K562 (cell line): ENCODE results near the gene ETV4. TPM values are rescaled to one million over a fixed set of nuclear protein-coding genes. Genes with fewer than 3 reads are reported as not detected.

Experiments
- ATAC-seq: fragments of 200-7000 bp; cut with Tn5 transposase; 3 replicates; pipeline ENCODE4 v1.9.1; 2020; ENCODE audit warnings: moderate library complexity
- BruUV-seq: library from RNA; stranded (reverse); fragments of 400-500 nt; replicated peaks from 2 replicates; lab custom pipeline; 2021; lab: Mats Ljungman, UMichigan
- CTCF ChIA-PET: fragments of 300-600 bp; formaldehyde crosslinking; extraction: SDS; loops from one replicate; lab custom pipeline; 2021; ENCODE audit warnings: low intra/inter-chr PET ratio; lab: Yijun Ruan, JAX
- POLR2A ChIA-PET: fragments of 300-600, 350-650 bp; sonication (Branson Sonifier 250); formaldehyde crosslinking; extraction: SDS; loops from one replicate; lab custom pipeline; 2021; ENCODE audit warnings: antibody characterized with exemption, inconsistent platforms; lab: Yijun Ruan, JAX
- DNase-seq, 4 experiments: peaks; one replicate each; pipeline versions ENCODE4 v3.0.0 to v3.0.0-alpha.2; 2011 to 2018; ENCODE audit warnings: low spot score in 3 of 4, mixed read lengths in 3 of 4; ENCODE audit errors: extremely low read depth in 1 of 4
- FAIRE-seq: peaks from 2 replicates; lab custom pipeline; 2011; peaks lifted over from hg19 to GRCh38; lab: Jason Lieb, UNC
- H2AFZ ChIP-seq: 2 replicates; pipeline ENCODE4 v1.6.0; 2011; ENCODE audit warnings: low read depth, low read length, control low read depth, inconsistent platforms
- H3K27ac ChIP-seq: fragments of 200-600 bp; 3 replicates; pipeline ENCODE4 v1.8.0; 2011; ENCODE audit warnings: low read depth, mild to moderate bottlenecking, control low read depth, inconsistent platforms, low read length, moderate library complexity, mixed read lengths; ENCODE audit errors: extremely low read depth
- H3K27me3 ChIP-seq, 2 experiments: fragments of 300-600 bp in 1 of 2; 2 replicates in 1 of 2; 3 replicates in 1 of 2; pipeline versions ENCODE4 v1.6.0 to v1.8.0; 2011; ENCODE audit warnings: inconsistent platforms in 2 of 2, low read length in 2 of 2, mild to moderate bottlenecking in 1 of 2, mixed read lengths in 1 of 2, moderate library complexity in 1 of 2; ENCODE audit not compliant: control insufficient read depth in 2 of 2, insufficient read depth in 2 of 2
- H3K36me3 ChIP-seq: fragments of 300-600 bp; 3 replicates; pipeline ENCODE4 v1.8.0; 2011; ENCODE audit warnings: mild to moderate bottlenecking, low read length, inconsistent platforms; ENCODE audit not compliant: control insufficient read depth, insufficient read depth
- H3K4me1 ChIP-seq, 2 experiments: fragments of 200-600 bp in 1 of 2; replicated peaks in 1 of 2; 2 replicates in 1 of 2; 3 replicates in 1 of 2; pipeline versions ENCODE4 v1.5.1 to v1.8.0; 2011; ENCODE audit warnings: inconsistent platforms in 2 of 2, low read length in 2 of 2, mild to moderate bottlenecking in 1 of 2, mixed read lengths in 1 of 2, moderate library complexity in 1 of 2; ENCODE audit not compliant: control insufficient read depth in 2 of 2, insufficient read depth in 2 of 2
- H3K4me2 ChIP-seq: 2 replicates; pipeline ENCODE4 v1.6.1; 2011; ENCODE audit warnings: low read length, control low read depth, inconsistent platforms, mixed read lengths; ENCODE audit not compliant: insufficient read depth
- H3K4me3 ChIP-seq: fragments of 200-600 bp; sonication (generic), shearing (Covaris generic); 2 replicates; pipeline ENCODE4 v1.5.1; 2016; ENCODE audit warnings: control low read depth, inconsistent platforms
- H3K79me2 ChIP-seq: fragments of 200-600 bp; 3 replicates; pipeline ENCODE4 v1.8.0; 2011; ENCODE audit warnings: low read length, inconsistent platforms; ENCODE audit not compliant: control insufficient read depth, insufficient read depth
- H3K9ac ChIP-seq, 2 experiments: 2 replicates each; pipeline versions ENCODE4 v1.6.0 to v1.6.1; 2011; ENCODE audit warnings: low read depth in 2 of 2, low read length in 2 of 2, control low read depth in 1 of 2, inconsistent platforms in 1 of 2, mild to moderate bottlenecking in 1 of 2, mixed read lengths in 1 of 2; ENCODE audit not compliant: insufficient read depth in 1 of 2
- H3K9me1 ChIP-seq: one replicate; pipeline ENCODE4 v1.6.0; 2011; ENCODE audit warnings: inconsistent platforms, mild to moderate bottlenecking, low read length, moderate library complexity; ENCODE audit not compliant: control insufficient read depth, insufficient read depth
- H3K9me3 ChIP-seq: replicated peaks from 2 replicates; pipeline ENCODE4 v1.5.1; 2011; ENCODE audit warnings: low read depth, low read length, inconsistent platforms; ENCODE audit not compliant: control insufficient read depth, insufficient read depth
- H4K20me1 ChIP-seq: replicated peaks from 2 replicates; pipeline ENCODE4 v1.6.1; 2011; ENCODE audit warnings: low read length, inconsistent platforms, mixed read lengths; ENCODE audit not compliant: control insufficient read depth, insufficient read depth
- DACH1 ChIP-seq: fragments of 450-650 bp; IDR thresholded peaks from 2 replicates; pipeline ENCODE4 v1.6.1; 2018; ENCODE audit not compliant: partially characterized antibody
- POLR2A ChIP-seq: fragments of 450-650 bp; conservative IDR thresholded peaks from 2 replicates; pipeline ENCODE4 v1.6.1; 2016
- POLR2AphosphoS5 ChIP-seq: IDR thresholded peaks from 2 replicates; pipeline ENCODE4 v1.6.1; 2011; ENCODE audit warnings: mild to moderate bottlenecking, low read depth, low read length, moderate library complexity; ENCODE audit not compliant: control insufficient read depth, insufficient read depth
- WGBS: fragments of 100-300 bp; shearing (Covaris generic); methylation state at CpG from one replicate; pipeline ENCODE4 v1.1.6; 2016; ENCODE audit warnings: low coverage, mixed read lengths; ENCODE audit not compliant: insufficient coverage; ENCODE audit errors: missing lambda C conversion rate; 5-methylcytosine and 5-hydroxymethylcytosine counted together
- in situ Hi-C: fragments of 300-500 bp; cut with MboI; formaldehyde crosslinking; loops from 4 replicates; pipeline ENCODE4 v1.15.0; 2018; ENCODE audit warnings: inconsistent platforms, mixed read lengths
- intact Hi-C: fragments of 100-400 bp; cut with micrococcal nuclease; formaldehyde crosslinking; loops from 2 replicates; pipeline ENCODE4 v1.14.2; 2022
- polyA plus RNA-seq, 8 experiments: library from polyadenylated mRNA; depleted of rRNA in 4 of 8; stranded (reverse) in 5 of 8; unstranded in 3 of 8; fragments of >200 nt; fragmentation: Nextera tagmentation in 2 of 8; fragmentation: Illumina TruSeq in 1 of 8; extraction: Ambion mirVana in 2 of 8; extraction: Trizol in 1 of 8; gene quantifications; 2 replicates each; pipeline versions ENCODE4 v1.2.1 to v1.2.3, GENCODE V29; 2011 to 2014; ENCODE audit warnings: inconsistent platforms in 1 of 8, missing spikeins in 1 of 8
- total RNA-seq, 7 experiments: library from RNA; depleted of rRNA in 6 of 7; stranded (reverse); fragments of >200 nt in 6 of 7; fragmentation: Illumina TruSeq in 2 of 7; extraction: Trizol in 2 of 7; gene quantifications; 2 replicates each; pipeline versions ENCODE4 v1.2.1 to v1.2.3, GENCODE V29; 2011 to 2021; ENCODE audit warnings: low replicate concordance in 1 of 7
- TF ChIP-seq, protein P1 (sequence below): sonication (generic); formaldehyde crosslinking; IDR thresholded peaks from 2 replicates; pipeline ENCODE4 v1.5.0; 2020; ENCODE audit warnings: missing genetic modification reagents

Gene ETV4
- total and polyA plus RNA-seq, 9 of the 15 experiments (the other 6 are each of a cell fraction or from before 2014, with no cell fraction given), result 5.5 to 66.3 (median 28.2) TPM

DNA sequence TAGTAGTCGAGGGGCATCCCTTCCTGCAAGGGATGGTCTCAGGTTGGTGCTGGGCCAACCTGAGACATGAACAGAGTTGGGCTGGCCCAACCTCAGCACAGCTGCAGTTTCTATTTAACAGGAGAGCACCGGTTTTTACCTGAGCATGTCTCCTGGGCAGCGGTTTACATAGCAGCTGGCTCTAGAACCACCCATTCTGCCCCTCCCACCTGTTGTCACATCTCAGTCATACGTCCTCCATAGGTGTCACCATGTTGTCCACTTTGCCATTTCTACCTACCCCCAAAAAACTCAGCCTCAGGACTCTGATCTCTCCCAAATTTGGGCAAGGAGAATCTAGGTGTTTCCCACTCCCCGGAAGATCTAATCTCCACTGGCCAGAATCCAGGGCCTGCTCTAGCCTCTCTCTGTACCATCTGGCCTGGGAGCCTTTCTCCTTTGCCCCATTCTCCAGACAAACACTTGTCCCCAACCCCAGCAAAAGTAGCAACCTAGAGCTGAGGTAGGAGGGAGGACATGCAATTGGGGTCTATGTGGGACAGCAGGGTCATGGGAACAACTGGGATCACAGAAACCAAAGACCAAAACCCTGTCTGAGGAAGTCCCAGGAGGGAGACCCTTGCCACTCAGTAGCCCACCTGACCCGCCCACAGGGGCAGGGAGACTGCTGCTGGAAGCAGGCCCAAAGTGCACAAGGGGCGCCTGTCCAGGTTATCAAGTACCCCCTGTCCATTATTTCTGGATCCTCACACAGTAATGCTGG lies 19.1 kb downstream of the ETV4 start:
- CTCF ChIA-PET, result no interaction called here
- intact Hi-C loops, result no loop called here
- no peaks in the 10 kb centered on the region for H3K79me2 ChIP-seq
- H3K36me3 ChIP-seq, result peaks cover 88% of the 10 kb centered on the region
- DNase-seq (no peak), FAIRE-seq (no peak), ATAC-seq (no peak)
- no peak overlapping the region for H2AFZ ChIP-seq
- no peak overlapping the region for H3K27ac ChIP-seq
- BruUV-seq, result no TSS peak
- H3K9me3 ChIP-seq, result no peaks in the 10 kb centered on the region
- no peak overlapping the region for H3K4me2 ChIP-seq
- POLR2A ChIA-PET, result interaction anchor here (0.6 to 3.3 kb wide), 7 partner anchors 10 to 712 kb away, joined by 3 to 14 read pairs (median 4); partner anchors contain the start of gene ETV4
- peaks cover 5% of the 10 kb centered on the region for H3K9me1 ChIP-seq
- in situ Hi-C loops, result no loop called here
- H3K4me3 ChIP-seq, result no peak overlapping the region
- WGBS, result 76% methylated on average over 7 of the region's 7 CpGs
- TF ChIP-seq POLR2A (peak; percentile 44; the same call in 1 of the 2 replicates), DACH1 (no peak), POLR2AphosphoS5 (peak; percentile 37; the same call in 1 of the 2 replicates)
- TF ChIP-seq, protein P1, sequence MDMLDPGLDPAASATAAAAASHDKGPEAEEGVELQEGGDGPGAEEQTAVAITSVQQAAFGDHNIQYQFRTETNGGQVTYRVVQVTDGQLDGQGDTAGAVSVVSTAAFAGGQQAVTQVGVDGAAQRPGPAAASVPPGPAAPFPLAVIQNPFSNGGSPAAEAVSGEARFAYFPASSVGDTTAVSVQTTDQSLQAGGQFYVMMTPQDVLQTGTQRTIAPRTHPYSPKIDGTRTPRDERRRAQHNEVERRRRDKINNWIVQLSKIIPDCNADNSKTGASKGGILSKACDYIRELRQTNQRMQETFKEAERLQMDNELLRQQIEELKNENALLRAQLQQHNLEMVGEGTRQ (CRISPR knock-in tag), result no peak
- H3K27me3 ChIP-seq, result no peaks in the 10 kb centered on the region
- H3K4me1 ChIP-seq, result peaks cover 22 to 26% of the 10 kb centered on the region in 2 experiments
- peak overlapping the region in 1 of 2 experiments; percentile 50; a peak in 1 of 4 replicates for H3K9ac ChIP-seq
- H4K20me1 ChIP-seq, result 0 out of 2 replicates have a peak, but pooled peaks cover 3% of the 10 kb centered on the region
